ENCODE results near the gene TMEM132D.

Gene TMEM132D

DNA sequence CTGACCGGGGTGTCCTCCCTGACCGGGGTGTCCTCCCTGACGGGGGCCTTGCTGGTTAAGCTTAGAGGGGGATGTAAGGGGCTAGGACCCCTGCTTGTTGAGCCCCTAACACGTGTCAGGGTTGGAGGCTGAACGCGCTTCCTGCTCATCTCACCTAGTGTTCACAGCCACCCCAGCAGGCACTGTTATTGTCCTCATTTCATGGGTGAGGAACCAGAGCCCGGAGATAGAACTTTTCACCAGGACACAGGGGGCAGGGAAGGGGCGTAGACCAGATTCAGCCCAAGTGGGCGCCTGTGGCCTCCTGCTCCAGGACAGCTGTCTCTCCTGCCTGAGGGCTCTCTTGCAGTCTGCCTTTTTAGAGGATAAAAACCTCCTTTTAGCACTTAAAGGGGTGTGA is 814.2 kb downstream of the TMEM132D start:
- no peaks in the 10 kb centered on the region for H4K20me1 ChIP-seq (ENCODE audit: insufficient read depth, low read length)
- no peak overlapping the region for H3K9ac ChIP-seq (ENCODE audit: low read length)
- H3K4me1 ChIP-seq (ENCODE audit: insufficient read depth, low read length, severe bottlenecking): no peaks in the 10 kb centered on the region
- no peaks in the 10 kb centered on the region for H3K9me3 ChIP-seq (ENCODE audit: low read length)
- H3K79me2 ChIP-seq (ENCODE audit: insufficient read depth, low read length): no peaks in the 10 kb centered on the region
- no peak overlapping the region for H3K4me3 ChIP-seq (ENCODE audit: low read depth, low read length, poor library complexity, severe bottlenecking)
- no peaks in the 10 kb centered on the region for H3F3A ChIP-seq (ENCODE audit: insufficient read depth, low read length)
- H2AFZ ChIP-seq (ENCODE audit: low read length): no peak overlapping the region
- H3K27me3 ChIP-seq (ENCODE audit: insufficient read depth, low read length): no peaks in the 10 kb centered on the region
- H3K4me2 ChIP-seq (ENCODE audit: low read length): no peak overlapping the region
- no peaks in the 10 kb centered on the region for H3K9me2 ChIP-seq (ENCODE audit: low read depth, low read length)
- H3K27ac ChIP-seq (ENCODE audit: low read depth, low read length, poor library complexity, severe bottlenecking): no peak overlapping the region
- TF ChIP-seq, protein P1, sequence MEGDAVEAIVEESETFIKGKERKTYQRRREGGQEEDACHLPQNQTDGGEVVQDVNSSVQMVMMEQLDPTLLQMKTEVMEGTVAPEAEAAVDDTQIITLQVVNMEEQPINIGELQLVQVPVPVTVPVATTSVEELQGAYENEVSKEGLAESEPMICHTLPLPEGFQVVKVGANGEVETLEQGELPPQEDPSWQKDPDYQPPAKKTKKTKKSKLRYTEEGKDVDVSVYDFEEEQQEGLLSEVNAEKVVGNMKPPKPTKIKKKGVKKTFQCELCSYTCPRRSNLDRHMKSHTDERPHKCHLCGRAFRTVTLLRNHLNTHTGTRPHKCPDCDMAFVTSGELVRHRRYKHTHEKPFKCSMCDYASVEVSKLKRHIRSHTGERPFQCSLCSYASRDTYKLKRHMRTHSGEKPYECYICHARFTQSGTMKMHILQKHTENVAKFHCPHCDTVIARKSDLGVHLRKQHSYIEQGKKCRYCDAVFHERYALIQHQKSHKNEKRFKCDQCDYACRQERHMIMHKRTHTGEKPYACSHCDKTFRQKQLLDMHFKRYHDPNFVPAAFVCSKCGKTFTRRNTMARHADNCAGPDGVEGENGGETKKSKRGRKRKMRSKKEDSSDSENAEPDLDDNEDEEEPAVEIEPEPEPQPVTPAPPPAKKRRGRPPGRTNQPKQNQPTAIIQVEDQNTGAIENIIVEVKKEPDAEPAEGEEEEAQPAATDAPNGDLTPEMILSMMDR (IDR thresholded peaks at IDR 0.05; ENCODE audit: low read length): no peak
- TF ChIP-seq EZH2 (IDR thresholded peaks at IDR 0.05; ENCODE audit: borderline replicate concordance, low read length): no peak
- no peaks in the 10 kb centered on the region for H3K36me3 ChIP-seq (ENCODE audit: insufficient read depth, low read length)

- no peaks in the 10 kb centered on the region for H4K20me1 ChIP-seq (ENCODE audit: insufficient read depth, low read length)
- H3K27me3 ChIP-seq (ENCODE audit: insufficient read depth, low read length): no peaks in the 10 kb centered on the region
- no peaks in the 10 kb centered on the region for H3K4me1 ChIP-seq (ENCODE audit: insufficient read depth, low read length, severe bottlenecking)
- no peak overlapping the region for H3K27ac ChIP-seq (ENCODE audit: low read depth, low read length, poor library complexity, severe bottlenecking)
- H3F3A ChIP-seq (ENCODE audit: insufficient read depth, low read length): no peaks in the 10 kb centered on the region
- H3K36me3 ChIP-seq (ENCODE audit: insufficient read depth, low read length): no peaks in the 10 kb centered on the region
- H3K9me2 ChIP-seq (ENCODE audit: low read depth, low read length): no peaks in the 10 kb centered on the region
- H3K9ac ChIP-seq (ENCODE audit: low read length): no peak overlapping the region
- TF ChIP-seq EZH2 (IDR thresholded peaks at IDR 0.05; ENCODE audit: borderline replicate concordance, low read length): no peak
- TF ChIP-seq, protein P1 (IDR thresholded peaks at IDR 0.05; ENCODE audit: low read length): no peak
- no peak overlapping the region for H3K4me2 ChIP-seq (ENCODE audit: low read length)
- H3K79me2 ChIP-seq (ENCODE audit: insufficient read depth, low read length): no peaks in the 10 kb centered on the region
- H3K9me3 ChIP-seq (ENCODE audit: low read length): no peaks in the 10 kb centered on the region
- no peak overlapping the region for H2AFZ ChIP-seq (ENCODE audit: low read length)
- no peak overlapping the region for H3K4me3 ChIP-seq (ENCODE audit: low read depth, low read length, poor library complexity, severe bottlenecking)
These were observed 818.7 kb downstream of the TMEM132D start for GRCh38 chr12:129084875-129085826.

DNA sequence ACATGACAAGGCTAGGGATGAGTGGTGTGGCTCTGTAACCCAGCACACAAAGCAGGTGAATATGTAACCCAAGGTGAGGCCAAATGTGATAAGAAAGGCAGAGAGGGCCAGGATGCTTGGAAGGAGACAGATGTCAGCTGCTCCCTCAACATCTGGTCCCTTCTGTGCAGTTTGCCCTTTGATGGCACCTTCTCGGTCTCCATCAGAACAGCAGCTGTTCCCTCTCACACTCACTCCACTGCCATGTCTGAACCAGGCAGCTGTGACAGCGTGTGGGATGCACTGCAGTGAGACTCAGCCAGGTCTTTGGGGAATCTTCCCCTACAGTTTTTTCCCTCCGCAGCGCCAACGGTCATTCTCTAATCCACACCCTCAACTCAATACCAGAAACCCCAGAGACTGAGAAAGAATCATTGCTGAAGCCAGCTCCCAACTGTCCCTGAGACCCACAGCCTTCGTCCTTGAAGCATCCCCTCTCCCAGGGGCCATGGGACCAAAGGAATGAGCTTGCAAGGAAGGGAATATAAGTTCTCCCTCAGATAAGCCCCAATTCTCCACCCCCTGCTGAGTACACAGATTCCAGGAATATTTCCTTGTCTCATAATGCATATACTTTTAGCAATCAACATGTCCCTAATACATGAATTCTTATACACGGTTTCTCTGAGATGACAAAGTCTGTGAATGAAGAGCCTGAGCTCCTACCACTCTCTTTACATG is 820.5 kb downstream of the TMEM132D start:
- Histone ChIP-seq H3K79me2 (ENCODE audit: insufficient read depth, low read length) (no peaks in the 10 kb centered on the region), H3K4me1 (ENCODE audit: insufficient read depth, low read length, severe bottlenecking) (no peaks in the 10 kb centered on the region), H3F3A (ENCODE audit: insufficient read depth, low read length) (no peaks in the 10 kb centered on the region), H3K9me2 (ENCODE audit: low read depth, low read length) (no peaks in the 10 kb centered on the region), H3K4me2 (ENCODE audit: low read length) (no peak overlapping the region), H3K27me3 (ENCODE audit: insufficient read depth, low read length) (no peaks in the 10 kb centered on the region), H3K36me3 (ENCODE audit: insufficient read depth, low read length) (no peaks in the 10 kb centered on the region), H3K27ac (ENCODE audit: low read depth, low read length, poor library complexity, severe bottlenecking) (no peak overlapping the region), H3K9me3 (ENCODE audit: low read length) (no peaks in the 10 kb centered on the region), H4K20me1 (ENCODE audit: insufficient read depth, low read length) (no peaks in the 10 kb centered on the region), H3K4me3 (ENCODE audit: low read depth, low read length, poor library complexity, severe bottlenecking) (no peak overlapping the region), H2AFZ (ENCODE audit: low read length) (no peak overlapping the region), H3K9ac (ENCODE audit: low read length) (no peak overlapping the region)
- TF ChIP-seq, protein P1 (IDR thresholded peaks at IDR 0.05; ENCODE audit: low read length): no peak
- no peak for TF ChIP-seq EZH2 (IDR thresholded peaks at IDR 0.05; ENCODE audit: borderline replicate concordance, low read length)
